Pancreas (tissue), 10 donors: ENCODE data around the gene SEPTIN14. TPM values are rescaled to one million over a fixed set of nuclear protein-coding genes. Genes with fewer than 3 reads are reported as not detected.

Source experiments
- ATAC-seq, 4 donors: fragments of 200-7000 bp; cut with Tn5 transposase; one replicate each; pipeline versions ENCODE4 v1.8.0 to v1.9.1; 2020; ENCODE audit warnings: mild to moderate bottlenecking in 4 of 4, moderate library complexity in 4 of 4
- DNase-seq, 6 donors: peaks; one replicate each; pipeline ENCODE4 v3.0.0-alpha.2; 2020
- FAIRE-seq: peaks from 2 replicates; lab custom pipeline; 2012; peaks lifted over from hg19 to GRCh38; lab: Jason Lieb, UNC
- H3K27ac ChIP-seq, 4 donors: fragments of 200-600 bp; sonication (generic); 1 replicate in 3 of 4; 2 replicates in 1 of 4; pipeline versions ENCODE4 v1.5.0 to v1.8.0; 2020
- H3K27me3 ChIP-seq, 4 donors: fragments of 200-600 bp; one replicate each; pipeline ENCODE4 v1.8.0; 2021
- H3K36me3 ChIP-seq, 3 donors: fragments of 200-600 bp; sonication (generic) in 1 of 3; one replicate each; pipeline versions ENCODE4 v1.5.0 to v1.8.0; 2020 to 2021
- H3K4me1 ChIP-seq, 3 donors: fragments of 200-600 bp; one replicate each; pipeline ENCODE4 v1.8.0; 2021
- H3K4me3 ChIP-seq, 4 donors: fragments of 200-600 bp; sonication (generic) in 2 of 4; one replicate each; pipeline versions ENCODE4 v1.5.0 to v1.8.0; 2020 to 2021
- H3K9me3 ChIP-seq, 4 donors: fragments of 200-600 bp; one replicate each; pipeline ENCODE4 v1.8.0; 2021
- CTCF ChIP-seq, 4 donors: fragments of 200-600 bp; sonication (generic) in 3 of 4; IDR thresholded peaks; one replicate each; pipeline versions ENCODE4 v1.5.0 to v1.8.0; 2021; ENCODE audit warnings: antibody characterized with exemption in 4 of 4
- WGBS, 2 donors: extraction: QIAGEN DNeasy Blood & Tissue Kit; methylation state at CpG; one replicate each; pipeline ENCODE4 v1.1.7; 2013; 5-methylcytosine and 5-hydroxymethylcytosine counted together
- intact Hi-C, 3 donors: fragments of 100-400 bp; cut with DNase I; formaldehyde crosslinking; loops; one replicate each; pipeline versions ENCODE4 v1.11.1 to v1.14.2; 2022
- polyA plus RNA-seq, 2 donors: library from polyadenylated mRNA; stranded (reverse); fragments of 200-250 nt; gene quantifications; one replicate each; pipeline ENCODE4 v1.2.3, GENCODE V29; 2013
- total RNA-seq, 6 donors: library from RNA; stranded (reverse); fragmentation: NEBNext Ultra II Directional in 4 of 6; extraction: Animal tissue kit (Norgen Biotek cat#: 25700) in 4 of 6; gene quantifications; one replicate each; pipeline versions ENCODE4 v1.2.1 to v1.2.4, GENCODE V29; 2021 to 2023
- donor health status: healthy with polysubstance abuse.
- donor health status: DM: no; HTN: no; CAD: no; lungs with moderate emphysema.
- donor health status: DM: no; HTN: no; CAD: no.
- donor health status: control.
- donor health status: control.
- donor health status: Bipolar disorder and iron deficiency.
- donor health status: DM: yes; HTN: yes; CAD: no.
- donor health status: DM: no; HTN: no; CAD: no.
- donor health status: DM: no; HTN: no; CAD: no.
- donor health status: DM: yes; HTN: yes; CAD: no.

The SEPTIN14 gene
- total and polyA plus RNA-seq, 8 donors = not detected

- ATAC-seq (peak in 1 of 4 donors; percentile 9), DNase-seq (peak in 1 of 6 donors; percentile 10), FAIRE-seq (no peak)
- no peaks in the 10 kb centered on the region for H3K4me1 ChIP-seq
- no peaks in the 10 kb centered on the region for H3K9me3 ChIP-seq
- 0 to 1% methylated on average over 12 to 22 of the region's 38 CpGs for WGBS, 2 donors
- intact Hi-C loops = no loop called here
- peak overlapping the region in 3 of 4 donors; percentile 33 to 55 (median 49) for H3K4me3 ChIP-seq
- no peaks in the 10 kb centered on the region for H3K27me3 ChIP-seq
- no peaks in the 10 kb centered on the region for H3K36me3 ChIP-seq
- peak overlapping the region in 2 of 4 donors; percentile 50 to 77 for H3K27ac ChIP-seq
- no peak for TF ChIP-seq CTCF (IDR thresholded peaks at IDR 0.05)
Measured at GRCh38 chr7:55887821-55888247, 25.3 kb upstream of the SEPTIN14 start.

- 74 to 79% methylated on average over 3 of the region's 3 CpGs for WGBS, 2 donors
- FAIRE-seq (no peak), ATAC-seq (no peak), DNase-seq (no peak)
- Histone ChIP-seq H3K27ac (no peak overlapping the region), H3K9me3 (no peaks in the 10 kb centered on the region), H3K4me3 (no peak overlapping the region), H3K27me3 (no peaks in the 10 kb centered on the region), H3K4me1 (no peaks in the 10 kb centered on the region), H3K36me3 (no peaks in the 10 kb centered on the region)
- intact Hi-C loops = no loop called here
- no peak for TF ChIP-seq CTCF (IDR thresholded peaks at IDR 0.05)
Measured at GRCh38 chr7:55884321-55884720, 21.8 kb upstream of the SEPTIN14 start.

- no peaks in the 10 kb centered on the region for H3K27me3 ChIP-seq
- no peaks in the 10 kb centered on the region for H3K36me3 ChIP-seq
- ATAC-seq (no peak), FAIRE-seq (no peak), DNase-seq (no peak)
- no peaks in the 10 kb centered on the region for H3K9me3 ChIP-seq
- 63 to 74% methylated on average over 3 of the region's 3 CpGs for WGBS, 2 donors
- no peak overlapping the region for H3K27ac ChIP-seq
- intact Hi-C loops = no loop called here
- no peaks in the 10 kb centered on the region for H3K4me1 ChIP-seq
- no peak overlapping the region for H3K4me3 ChIP-seq
- TF ChIP-seq CTCF (IDR thresholded peaks at IDR 0.05) = no peak
Measured at GRCh38 chr7:55878691-55879090, 16.1 kb upstream of the SEPTIN14 start.

- DNase-seq (no peak), ATAC-seq (no peak), FAIRE-seq (no peak)
- Histone ChIP-seq H3K4me1 (no peaks in the 10 kb centered on the region), H3K36me3 (no peaks in the 10 kb centered on the region), H3K9me3 (no peaks in the 10 kb centered on the region), H3K27ac (no peak overlapping the region), H3K27me3 (no peaks in the 10 kb centered on the region), H3K4me3 (no peak overlapping the region)
- 77 to 79% methylated on average over 6 of the region's 6 CpGs for WGBS, 2 donors
- no peak for TF ChIP-seq CTCF (IDR thresholded peaks at IDR 0.05)
- intact Hi-C loops = no loop called here
Measured at GRCh38 chr7:55877308-55877707, 14.8 kb upstream of the SEPTIN14 start.

GRCh38 chr7:55873765-55874164 lies 11.2 kb upstream of the SEPTIN14 start:
- DNase-seq = no peak
- no peak for ATAC-seq
- H3K27ac ChIP-seq = no peak overlapping the region
- H3K36me3 ChIP-seq = no peaks in the 10 kb centered on the region
- no peak for TF ChIP-seq CTCF (IDR thresholded peaks at IDR 0.05)
- no peaks in the 10 kb centered on the region for H3K9me3 ChIP-seq
- H3K4me1 ChIP-seq = no peaks in the 10 kb centered on the region
- no peak overlapping the region for H3K4me3 ChIP-seq
- no peaks in the 10 kb centered on the region for H3K27me3 ChIP-seq
- WGBS, 2 donors = 66 to 90% methylated on average over 3 of the region's 3 CpGs
- no peak for FAIRE-seq
- intact Hi-C loops = no loop called here
